ENCODE data around the gene FAM222A.
"Not testable (repeated sequence)": the region's sequence is repeated elsewhere in the genome, so short reads cannot be mapped to it uniquely, and the experiment has no call there.

The FAM222A gene

DNA sequence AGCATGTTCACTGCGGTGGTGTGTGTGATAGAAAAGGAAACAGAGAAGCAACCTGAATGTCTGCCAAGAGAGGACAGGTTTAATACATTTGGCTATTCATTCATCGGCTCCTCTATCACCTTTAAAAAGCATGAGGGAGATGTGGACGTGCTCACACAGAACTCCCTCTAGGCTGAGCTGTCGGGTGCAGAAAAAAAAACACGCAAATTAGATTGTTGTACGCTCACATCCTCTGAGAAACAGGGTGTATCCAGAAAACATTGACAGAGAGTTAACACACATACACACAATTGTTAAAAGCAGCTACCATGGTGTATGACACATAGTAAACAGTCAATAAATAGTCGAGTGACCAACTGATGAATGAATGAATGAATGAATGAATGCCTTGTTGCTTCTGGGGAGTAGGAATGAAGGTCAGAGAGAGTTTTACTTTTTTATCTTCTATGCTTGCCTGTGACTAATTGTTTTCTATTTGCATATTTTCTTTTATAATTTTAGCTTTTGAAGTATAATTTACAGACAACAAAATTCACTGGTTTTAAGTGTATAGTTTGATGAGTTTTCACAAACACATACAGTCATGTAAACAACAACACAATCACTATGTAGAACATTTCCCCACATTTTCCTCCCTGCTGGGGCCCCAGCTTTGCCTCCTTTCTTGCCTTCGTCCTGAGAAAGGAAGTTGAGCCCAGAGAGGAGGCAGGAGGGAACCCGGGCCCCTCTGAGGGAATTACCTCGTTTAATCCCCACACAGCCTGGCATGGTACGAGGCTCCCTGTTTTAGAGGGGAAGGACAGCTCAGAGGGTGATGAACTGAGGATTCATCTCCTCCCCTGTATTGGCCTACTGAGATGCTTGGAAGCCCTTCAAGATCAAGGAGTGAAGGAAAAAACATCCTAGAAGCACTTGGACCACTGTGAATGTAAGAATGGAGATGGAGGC lies 19.7 kb upstream of the FAM222A start:
- no peak overlapping the region for H3K4me3 ChIP-seq (ENCODE audit: low read depth, low read length)

DNA sequence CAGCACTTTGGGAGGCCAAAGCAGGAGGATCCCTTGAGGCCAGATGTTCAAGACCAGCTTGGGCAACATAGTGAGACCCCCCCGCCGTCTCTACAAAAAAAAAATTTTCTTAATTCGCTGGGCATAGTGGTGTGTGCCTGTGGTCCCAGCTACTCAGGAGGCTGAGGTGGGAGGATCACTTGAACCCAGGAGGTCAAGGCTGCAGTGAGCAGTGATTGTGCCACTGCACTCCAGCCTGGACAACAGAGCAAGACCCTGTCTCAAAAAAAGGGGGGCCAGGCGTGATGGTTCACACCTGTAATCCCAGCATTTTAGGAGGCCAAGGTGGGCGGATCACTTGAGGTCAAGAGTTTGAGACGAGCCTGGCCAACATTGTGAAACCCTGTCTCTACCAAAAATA lies 19.0 kb upstream of the FAM222A start:
- not testable (repeated sequence) for H3K4me3 ChIP-seq (ENCODE audit: low read depth, low read length)

DNA sequence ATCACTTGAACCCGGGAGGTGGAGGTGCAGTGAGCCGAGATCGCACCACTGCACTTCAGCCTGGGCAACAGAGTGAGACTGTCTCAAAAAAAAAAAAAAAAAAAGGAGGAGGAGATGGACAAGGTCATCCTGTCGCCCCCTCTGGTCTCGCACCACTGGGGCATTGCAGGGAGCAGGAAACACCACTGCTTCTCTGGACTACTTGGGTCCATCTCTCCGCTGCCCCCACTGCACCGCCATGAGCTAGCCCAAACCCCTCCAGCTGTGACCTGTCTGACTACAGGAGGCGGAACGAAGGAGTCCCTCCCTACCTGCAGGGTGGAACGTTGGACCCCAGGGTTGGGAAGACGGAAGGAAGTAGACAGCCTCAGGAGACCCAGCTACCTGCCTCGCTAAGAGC lies 18.2 kb upstream of the FAM222A start:
- no peak overlapping the region for H3K4me3 ChIP-seq (ENCODE audit: low read depth, low read length)

DNA sequence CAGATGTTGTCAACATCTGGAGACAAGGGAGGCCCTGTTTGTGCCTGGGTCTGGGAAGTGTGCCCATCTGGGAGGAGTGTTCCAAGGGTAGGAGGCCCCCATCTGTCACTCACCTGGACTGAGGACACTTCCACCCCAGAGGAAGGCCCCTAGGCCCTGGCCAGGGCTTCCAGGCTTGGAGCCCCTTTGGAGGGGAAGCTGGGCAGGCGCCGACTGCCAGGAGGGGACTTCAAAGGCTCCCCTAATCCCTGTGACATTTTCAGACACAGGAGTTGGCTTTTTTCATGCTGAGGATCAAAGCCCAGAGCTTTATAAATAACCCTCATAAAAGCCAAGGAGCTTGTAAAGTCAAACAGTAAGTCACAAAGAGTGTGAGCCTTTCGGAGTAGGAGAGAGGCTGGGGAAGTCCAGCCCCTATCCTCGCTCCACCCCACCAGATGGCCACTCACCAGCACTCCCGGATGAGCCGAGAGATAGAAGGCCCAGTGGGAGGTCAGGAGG lies 17.6 kb upstream of the FAM222A start:
- H3K4me3 ChIP-seq (ENCODE audit: low read depth, low read length): no peak overlapping the region

DNA sequence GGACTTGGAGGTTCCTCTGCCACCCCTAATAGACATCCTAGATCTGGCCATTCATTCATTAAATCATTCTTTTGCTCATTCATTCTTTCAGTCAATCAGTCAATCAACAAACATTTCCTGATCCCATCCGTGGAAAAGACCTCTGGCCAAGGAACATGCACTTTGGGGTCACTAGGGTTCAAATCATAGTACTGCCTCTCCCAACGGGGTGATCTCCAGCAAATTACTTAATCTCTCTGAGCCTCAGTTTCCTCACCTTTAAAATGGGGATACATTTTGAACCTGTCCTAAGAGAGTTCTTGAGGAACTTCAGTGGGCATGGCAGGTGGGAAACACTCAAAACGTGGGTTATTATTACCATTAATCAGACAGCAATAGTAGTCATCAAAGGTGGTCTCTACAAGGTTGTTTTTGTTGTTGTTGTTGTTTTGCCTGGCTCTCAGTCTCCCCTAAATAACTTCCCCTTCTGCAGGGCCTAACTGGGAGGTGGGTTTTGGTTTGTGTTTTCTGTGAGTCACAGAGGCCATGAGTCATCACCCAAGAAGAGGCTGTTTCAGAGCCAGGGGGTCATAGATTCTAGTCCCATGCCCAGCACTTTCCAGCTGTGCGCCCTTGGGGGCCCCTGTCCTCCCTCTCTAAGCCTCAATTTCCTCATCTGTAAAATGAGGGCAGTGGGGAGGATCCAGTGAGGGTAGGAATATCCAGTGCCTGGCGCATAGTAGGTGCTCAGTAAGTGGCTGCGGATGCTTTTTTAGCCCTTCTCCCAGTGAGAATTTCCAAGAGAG lies 16.9 kb upstream of the FAM222A start:
- H3K4me3 ChIP-seq (ENCODE audit: low read depth, low read length): no peak overlapping the region

DNA sequence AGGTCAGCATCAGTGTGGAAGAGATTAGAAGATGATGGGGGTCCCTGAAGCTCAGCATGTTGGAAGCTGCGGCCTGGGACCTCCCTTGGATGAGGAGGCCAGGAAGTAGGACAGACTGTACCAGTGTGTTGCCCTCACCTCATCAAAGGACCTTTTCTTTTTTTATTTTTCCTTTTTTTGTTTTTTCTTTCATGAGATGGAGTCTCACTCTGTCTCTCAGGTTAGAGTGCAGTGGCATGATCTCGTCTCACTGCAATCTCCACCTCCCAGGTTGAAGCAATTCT lies 16.4 kb upstream of the FAM222A start:
- no peak overlapping the region for H3K4me3 ChIP-seq (ENCODE audit: low read depth, low read length)

DNA sequence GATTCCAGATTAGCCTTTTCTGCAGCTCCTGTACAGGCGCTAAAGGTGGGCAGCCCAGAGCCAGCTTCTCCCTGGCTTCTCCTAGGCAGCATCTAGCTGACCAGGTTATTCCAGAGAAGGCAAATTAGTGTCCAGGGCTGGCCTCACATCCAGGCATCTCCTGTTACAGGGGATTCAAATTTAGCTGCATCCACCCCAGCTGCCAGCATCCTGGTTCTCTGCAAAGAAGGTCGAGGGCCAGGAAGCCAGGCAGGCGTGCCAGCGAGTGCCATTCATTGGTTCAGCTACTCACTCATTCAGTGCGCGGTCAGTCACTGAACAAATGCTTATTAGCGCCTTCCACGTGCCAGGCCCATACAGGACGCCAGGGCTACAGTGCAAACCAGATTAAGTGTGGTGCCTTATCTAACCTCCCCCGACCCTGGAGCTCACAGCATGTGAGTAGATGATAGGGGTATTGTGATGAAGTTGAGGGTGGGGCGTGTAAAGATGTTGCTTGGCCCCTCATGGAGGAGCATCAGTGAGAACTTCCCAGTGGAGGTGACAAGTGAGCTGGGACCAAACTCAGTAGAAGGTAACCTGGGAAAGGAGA lies 15.7 kb upstream of the FAM222A start:
- no peak overlapping the region for H3K4me3 ChIP-seq (ENCODE audit: low read depth, low read length)

DNA sequence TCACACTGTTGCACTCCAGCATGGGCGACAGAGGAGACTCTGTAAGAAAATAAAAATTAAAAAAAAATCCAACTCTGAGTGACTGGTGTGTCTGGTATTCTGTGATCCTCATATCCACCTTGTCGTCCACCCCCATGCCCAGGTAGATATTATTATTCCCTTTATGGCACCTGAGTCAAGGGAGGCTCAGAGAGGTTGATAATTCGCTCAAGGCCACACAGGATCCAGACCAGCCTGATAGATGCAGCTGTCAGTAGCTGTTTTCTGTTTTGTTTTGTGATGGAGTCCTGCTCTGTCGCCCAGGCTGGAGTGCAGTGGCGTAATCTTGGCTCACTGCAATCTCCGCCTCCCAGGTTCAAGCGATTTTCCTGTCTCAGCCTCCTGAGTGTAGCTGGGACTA lies 14.8 kb upstream of the FAM222A start:
- no peak overlapping the region for H3K4me3 ChIP-seq (ENCODE audit: low read depth, low read length)

DNA sequence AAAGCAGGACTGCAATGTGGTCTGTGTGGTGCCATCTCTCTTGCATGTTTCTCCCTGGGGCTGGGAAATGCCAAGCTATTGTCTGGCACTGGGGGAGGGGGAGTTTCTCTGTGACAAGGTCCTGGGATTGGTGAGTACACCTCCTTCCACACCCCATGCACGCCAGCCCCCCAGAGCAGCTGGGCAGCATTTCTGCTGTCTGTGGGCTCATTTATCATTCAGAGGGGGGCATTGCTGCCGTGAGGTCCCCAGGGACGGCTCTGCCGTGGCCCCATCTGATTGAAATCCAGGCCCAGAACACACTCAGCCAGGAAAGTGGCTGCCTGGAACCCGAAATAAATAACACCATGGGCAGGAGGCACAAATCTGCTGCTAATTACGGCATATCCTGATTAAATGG lies 12.6 kb upstream of the FAM222A start:
- no peak overlapping the region for H3K4me3 ChIP-seq (ENCODE audit: low read depth, low read length)

DNA sequence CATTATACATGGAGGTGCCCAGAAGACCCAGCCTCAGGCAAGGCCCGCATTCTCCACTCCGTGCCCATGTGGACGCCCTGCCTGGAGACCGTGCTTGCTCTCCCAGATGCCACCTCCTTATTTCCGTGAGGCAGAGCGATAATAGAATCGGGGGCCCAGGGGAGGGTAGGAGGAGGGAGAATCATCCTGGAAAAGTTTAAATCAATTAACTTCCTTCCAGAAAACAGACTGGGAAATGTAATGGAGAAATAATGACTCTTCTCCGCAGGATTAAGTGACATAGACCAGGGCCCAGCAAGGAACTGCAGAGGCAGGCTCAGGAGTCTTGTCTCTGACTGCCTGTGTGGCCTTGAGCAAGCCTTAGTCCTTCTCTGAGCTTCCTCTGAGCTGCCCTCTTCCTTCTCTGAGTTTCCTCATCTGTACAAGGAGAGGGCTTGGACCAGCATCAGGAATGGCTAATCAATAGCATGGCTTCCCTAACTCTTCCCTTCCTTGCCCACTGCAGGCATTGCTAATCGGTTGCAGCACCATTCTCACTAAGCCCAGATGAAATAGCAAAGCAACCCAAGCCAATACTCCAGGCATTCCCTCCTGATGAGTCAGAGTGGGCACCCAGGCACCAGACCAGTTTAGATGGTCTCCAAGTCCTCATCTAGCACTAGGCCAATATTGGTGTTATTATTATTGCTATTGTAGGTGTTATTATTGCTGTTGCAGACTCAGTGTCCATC lies 11.3 kb upstream of the FAM222A start:
- no peak overlapping the region for H3K4me3 ChIP-seq (ENCODE audit: low read depth, low read length)

DNA sequence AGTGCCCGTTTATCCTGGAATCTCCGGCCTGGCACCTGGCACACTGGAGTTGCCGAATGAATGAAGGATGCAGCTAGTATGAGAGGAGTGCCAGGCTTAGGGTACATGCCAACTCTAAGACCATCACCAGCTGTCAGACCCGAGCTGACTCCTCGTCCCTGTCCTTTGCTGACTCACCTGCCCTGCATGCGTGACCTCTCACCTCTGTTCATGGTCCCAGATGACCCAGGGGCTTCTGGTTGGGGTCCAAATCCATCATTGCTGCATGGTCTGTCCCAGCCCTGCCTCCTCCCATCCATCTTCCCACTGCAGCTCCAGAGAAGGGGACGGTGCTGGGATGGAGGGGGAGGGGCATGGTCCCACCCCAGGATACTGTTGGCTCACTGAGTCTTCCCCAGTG lies 9.9 kb upstream of the FAM222A start:
- no peak overlapping the region for H3K4me3 ChIP-seq (ENCODE audit: low read depth, low read length)

DNA sequence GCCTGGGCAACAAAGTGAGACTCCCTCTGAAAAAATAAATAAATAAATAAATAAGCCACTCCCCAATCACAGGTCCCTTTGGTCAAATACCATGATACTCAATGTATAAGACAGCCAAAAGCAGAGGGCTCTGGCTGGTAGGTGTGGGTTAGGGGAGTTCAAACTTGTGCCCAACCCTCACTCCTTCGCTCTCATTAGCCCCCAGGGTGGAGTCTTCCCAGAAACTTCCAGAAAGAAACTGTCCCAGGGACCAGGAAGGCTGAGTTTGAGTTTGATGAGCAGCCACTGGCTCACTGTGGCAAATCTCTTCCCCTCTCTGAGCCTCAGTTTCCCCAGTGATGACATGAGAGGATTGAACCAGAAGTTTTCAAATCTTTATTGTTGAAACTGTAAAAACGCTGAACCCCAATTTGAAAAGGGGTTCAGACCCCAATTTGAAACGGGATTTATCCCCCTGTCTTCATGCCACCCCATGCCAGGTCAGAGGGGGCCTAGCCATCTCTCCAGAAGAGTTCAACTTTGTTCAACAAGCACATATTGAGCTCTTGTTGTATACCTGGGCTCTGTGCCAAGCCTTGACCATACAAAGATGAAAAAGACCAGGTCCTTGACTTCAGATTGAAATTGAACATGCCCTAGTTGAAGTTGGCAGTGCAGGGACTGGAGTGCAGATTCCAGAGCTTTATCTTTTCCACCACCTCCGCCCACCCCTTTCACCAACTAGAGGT lies 9.1 kb upstream of the FAM222A start:
- no peak overlapping the region for H3K4me3 ChIP-seq (ENCODE audit: low read depth, low read length)

DNA sequence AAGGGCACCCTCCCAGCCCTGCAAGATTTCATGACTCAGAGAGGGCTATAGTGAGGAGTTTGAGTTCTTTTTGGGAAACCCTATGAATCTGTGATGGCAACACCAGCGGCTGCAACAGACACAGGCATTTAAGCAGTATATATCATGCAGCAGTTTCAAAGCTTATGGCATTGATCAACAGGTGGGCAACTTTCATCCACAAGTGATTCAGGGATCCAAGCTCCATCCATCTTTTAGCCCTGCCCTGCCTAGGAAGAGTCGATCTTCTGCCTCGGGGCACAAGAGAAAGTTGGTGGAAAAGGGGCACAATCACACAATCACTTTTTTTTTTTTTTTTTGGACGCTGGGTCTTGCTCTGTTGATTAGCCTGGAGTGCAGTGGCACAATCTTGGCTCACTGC lies 8.3 kb upstream of the FAM222A start:
- H3K4me3 ChIP-seq (ENCODE audit: low read depth, low read length): no peak overlapping the region

DNA sequence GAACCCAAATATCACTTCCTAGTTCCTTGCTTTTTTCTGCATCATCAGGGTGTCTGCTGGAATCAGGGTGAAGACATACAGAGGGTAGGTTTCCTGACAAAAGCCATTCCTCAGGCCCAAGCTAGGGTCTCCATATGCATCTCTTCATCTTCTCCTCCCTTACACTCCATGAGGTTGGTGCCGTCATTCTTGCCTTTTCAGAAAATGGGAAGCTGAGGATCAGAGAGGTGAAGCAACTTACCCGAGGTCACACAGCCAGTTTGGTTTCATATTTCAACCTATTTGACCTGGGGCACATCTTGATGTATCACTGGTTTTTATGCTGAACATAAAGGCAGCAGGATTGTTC lies 7.3 kb upstream of the FAM222A start:
- H3K4me3 ChIP-seq (ENCODE audit: low read depth, low read length): no peak overlapping the region

DNA sequence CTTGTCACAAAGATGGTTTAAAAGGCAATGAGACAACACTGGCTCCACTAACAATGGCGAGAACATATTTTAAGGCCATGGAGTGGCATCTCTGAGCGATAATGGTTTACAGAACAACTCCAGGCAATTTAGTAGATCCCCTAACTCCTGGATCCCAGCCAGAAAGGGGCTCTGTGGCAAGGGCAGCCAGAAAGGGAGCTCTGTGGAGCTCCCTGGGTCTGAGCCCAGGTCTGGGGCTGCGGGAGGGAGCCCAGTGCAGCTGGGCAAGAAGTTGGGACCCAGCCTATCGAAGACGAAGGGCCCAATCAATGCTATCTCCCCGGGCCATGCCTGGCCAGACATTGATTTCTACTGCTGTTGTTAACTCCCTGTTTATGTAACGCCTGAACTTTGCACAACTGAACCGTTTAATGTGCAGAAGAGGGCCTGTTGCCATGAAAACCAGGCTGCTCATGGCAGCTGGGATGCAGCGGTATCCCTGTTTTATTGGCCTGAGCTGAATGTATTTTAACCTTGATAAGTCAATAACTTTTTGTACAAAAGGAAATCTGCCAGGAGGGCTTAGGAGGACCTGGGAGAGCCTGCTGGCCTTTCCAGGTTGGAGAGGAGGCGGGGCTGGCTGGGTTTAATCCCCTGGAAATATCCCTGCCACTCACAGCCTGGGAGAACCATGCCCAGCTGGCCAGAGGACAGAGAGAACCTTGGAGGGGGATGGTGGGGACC lies 6.7 kb upstream of the FAM222A start:
- no peak overlapping the region for H3K4me3 ChIP-seq (ENCODE audit: low read depth, low read length)

DNA sequence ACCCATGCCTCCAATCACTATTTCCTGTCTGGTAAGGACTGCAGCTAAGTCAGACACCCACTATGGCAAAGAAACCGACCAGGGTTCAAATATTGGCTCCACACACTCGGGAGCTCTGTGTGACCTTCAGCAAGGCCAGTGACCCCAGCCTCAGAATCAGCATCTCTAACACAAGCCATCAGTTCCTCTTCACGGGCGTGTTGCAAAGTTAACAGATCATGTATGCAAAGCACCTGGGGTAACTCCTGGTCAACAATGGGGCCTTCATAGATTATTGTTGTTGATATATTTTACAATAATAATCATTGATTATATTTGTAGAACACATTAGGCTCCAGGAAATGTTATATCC lies 6.2 kb upstream of the FAM222A start:
- no peak overlapping the region for H3K4me3 ChIP-seq (ENCODE audit: low read depth, low read length)

DNA sequence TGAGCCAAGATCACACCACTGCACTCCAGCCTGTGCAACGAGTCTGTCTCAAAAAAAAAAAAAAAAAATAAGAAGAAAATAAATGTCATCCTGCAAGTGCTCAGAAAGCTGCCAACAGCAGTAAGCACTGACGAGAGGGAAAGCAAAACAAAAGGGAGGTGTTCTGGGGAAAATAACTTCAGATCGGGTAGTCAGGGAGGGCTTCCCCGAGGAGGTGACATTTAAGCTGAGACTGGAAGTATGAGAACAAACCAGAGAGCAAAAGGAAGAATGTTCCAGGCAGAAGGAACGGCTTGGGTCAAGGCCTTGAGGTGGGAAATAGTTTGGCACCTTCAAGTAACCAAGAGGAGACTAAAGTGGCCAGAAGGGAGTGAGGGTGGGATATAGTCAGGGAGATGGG lies 4.7 kb upstream of the FAM222A start:
- H3K4me3 ChIP-seq (ENCODE audit: low read depth, low read length): no peak overlapping the region

DNA sequence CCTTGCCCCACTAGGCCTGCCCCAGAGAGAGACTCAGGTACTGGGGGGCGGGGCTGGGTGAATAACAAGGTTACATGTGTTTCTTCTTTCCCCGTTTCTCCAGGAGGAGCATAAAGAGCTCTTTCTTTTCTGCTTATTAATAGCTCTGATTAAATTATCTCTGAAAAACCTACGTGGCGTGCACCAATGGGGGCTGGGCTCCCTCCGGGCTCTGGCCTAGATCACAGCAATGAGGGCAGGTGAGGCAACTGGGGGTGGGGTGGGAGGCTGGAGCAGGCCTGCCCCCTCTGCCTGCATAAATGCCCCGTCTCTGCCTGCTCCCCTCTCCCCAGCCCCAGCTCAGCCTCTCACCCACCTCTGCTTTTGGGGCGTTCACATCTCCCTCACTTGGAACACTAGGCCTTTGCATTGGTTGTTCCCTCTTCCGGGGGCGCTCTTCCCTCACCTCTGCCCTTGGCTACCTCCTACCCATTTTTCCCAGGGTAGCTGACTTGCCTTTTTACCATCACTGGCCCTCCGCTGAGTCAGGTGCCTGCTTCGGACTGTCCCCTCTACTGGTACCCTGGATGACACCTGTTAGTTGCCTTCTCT lies 4.1 kb upstream of the FAM222A start:
- H3K4me3 ChIP-seq (ENCODE audit: low read depth, low read length): no peak overlapping the region

DNA sequence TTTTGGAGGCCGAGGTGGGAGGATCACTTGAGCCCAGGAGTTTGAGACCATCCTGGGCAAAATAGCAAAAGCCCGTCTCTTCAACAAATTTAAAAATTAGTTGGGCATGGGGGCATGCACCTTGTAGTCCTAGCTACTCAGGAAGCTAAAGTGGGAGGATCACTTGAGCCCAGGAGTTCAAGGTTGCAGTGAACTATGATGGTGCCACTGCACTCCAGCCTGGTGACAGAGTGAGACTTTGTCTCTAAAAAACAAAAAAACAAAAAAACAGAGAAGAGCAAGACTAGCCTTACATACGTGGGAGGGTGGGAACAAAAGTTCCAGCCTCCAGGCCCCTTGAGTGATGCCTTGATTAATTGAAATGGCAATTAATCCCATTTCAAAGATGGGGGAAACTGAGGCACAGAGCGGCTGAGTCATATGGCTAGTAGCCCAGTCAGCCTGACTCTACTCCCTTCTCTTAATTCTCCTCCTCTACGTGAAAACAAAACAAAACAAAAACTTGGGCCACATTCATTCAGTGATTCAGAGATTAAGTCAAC lies 3.3 kb upstream of the FAM222A start:
- H3K4me3 ChIP-seq (ENCODE audit: low read depth, low read length): no peak overlapping the region

All from iPS-11a (cell line).